ENCODE data around the gene SACM1L. TPM values are rescaled to one million over a fixed set of nuclear protein-coding genes. Genes with fewer than 3 reads are reported as not detected.
A peak's percentile ranks its signal among the peaks of the same experiment; 100 is the strongest.
"Not testable (repeated sequence)": the region's sequence is repeated elsewhere in the genome, so short reads cannot be mapped to it uniquely, and the experiment has no call there.

Gene SACM1L
- total and polyA plus RNA-seq, 4 donors: 50.3 to 77.6 (median 57.8) TPM

- H3K27ac ChIP-seq (ENCODE audit: low read depth, low read length): no peak overlapping the region
- H3K4me1 ChIP-seq (ENCODE audit: control insufficient read depth, insufficient read depth, low read length): peaks cover 7% of the 10 kb centered on the region
- peaks cover 5% of the 10 kb centered on the region for H3K9me3 ChIP-seq (ENCODE audit: control insufficient read depth, insufficient read depth, low read length)
- no CpG with 5 or more reads among the region's 1 CpG for WGBS (ENCODE audit: insufficient coverage)
- H3K27me3 ChIP-seq (ENCODE audit: control insufficient read depth, insufficient read depth, low read length): no peaks in the 10 kb centered on the region
- H3K36me3 ChIP-seq (ENCODE audit: control insufficient read depth, insufficient read depth, low read length): peaks cover 19% of the 10 kb centered on the region
- H3K4me3 ChIP-seq (ENCODE audit: low read depth, low read length): no peak overlapping the region
- no peak for DNase-seq (ENCODE audit: low read depth in 4 of 6, low spot score in 6 of 6)
These were observed 8.0 kb upstream of the SACM1L start for GRCh38 chr3:45681221-45681620.

DNA sequence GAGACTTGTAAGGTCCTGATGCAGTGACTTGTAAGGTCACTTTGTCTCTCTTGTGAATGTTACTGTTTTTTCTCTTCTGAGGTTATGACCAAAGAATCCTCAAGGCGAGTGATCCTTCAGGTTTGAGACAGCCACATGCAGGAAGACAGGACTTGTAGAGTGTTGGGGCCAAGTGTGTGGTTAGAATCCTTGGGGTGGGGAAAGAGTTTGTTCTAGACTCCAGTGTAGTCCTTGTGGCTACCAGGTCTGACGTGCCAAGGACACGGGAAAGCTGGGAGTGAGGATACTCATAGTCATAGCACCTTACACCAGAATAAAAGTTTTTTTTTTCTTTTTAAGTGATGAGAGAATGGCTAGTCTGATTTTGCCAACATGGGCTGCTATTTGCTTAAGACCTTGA is 7.3 kb upstream of the SACM1L start:
- WGBS (ENCODE audit: insufficient coverage): 100% methylated on average over 1 of the region's 3 CpGs

DNA sequence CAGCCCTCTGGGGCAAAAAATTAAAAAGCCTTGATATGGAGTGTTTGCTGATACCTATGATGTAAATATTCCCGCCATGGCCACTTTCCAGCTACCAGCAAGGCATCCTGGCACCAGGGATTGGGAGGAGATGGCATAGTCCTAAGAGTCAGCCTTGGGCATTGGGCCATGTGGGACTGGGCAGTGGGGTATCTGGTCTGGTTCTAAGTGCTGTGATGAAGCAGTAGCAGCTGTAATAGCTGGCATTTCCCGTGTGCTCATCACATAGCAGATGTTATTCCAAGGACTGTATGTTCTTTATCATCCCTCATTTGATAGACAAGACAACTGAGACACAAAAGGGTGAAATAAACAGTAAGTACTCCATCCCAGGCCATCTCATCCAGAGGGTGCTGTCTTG is 6.9 kb upstream of the SACM1L start:
- Histone ChIP-seq H3K27ac (ENCODE audit: low read depth, low read length) (no peak overlapping the region), H3K36me3 (ENCODE audit: control insufficient read depth, insufficient read depth, low read length) (peaks cover 12% of the 10 kb centered on the region), H3K9me3 (ENCODE audit: control insufficient read depth, insufficient read depth, low read length) (peaks cover 5% of the 10 kb centered on the region), H3K4me3 (ENCODE audit: low read depth, low read length) (no peak overlapping the region), H3K27me3 (ENCODE audit: control insufficient read depth, insufficient read depth, low read length) (no peaks in the 10 kb centered on the region), H3K4me1 (ENCODE audit: control insufficient read depth, insufficient read depth, low read length) (no peaks in the 10 kb centered on the region)
- no peak for DNase-seq (ENCODE audit: low read depth in 4 of 6, low spot score in 6 of 6)
- 85% methylated on average over 2 of the region's 2 CpGs for WGBS (ENCODE audit: insufficient coverage)

More for the DNA sequence above, 7.3 kb upstream of the SACM1L start:
- H3K27ac ChIP-seq (ENCODE audit: low read depth, low read length): no peak overlapping the region
- H3K36me3 ChIP-seq (ENCODE audit: control insufficient read depth, insufficient read depth, low read length): peaks cover 15% of the 10 kb centered on the region
- DNase-seq (ENCODE audit: low read depth in 4 of 6, low spot score in 6 of 6): no peak
- peaks cover 3% of the 10 kb centered on the region for H3K4me1 ChIP-seq (ENCODE audit: control insufficient read depth, insufficient read depth, low read length)
- no peak overlapping the region for H3K4me3 ChIP-seq (ENCODE audit: low read depth, low read length)
- peaks cover 5% of the 10 kb centered on the region for H3K9me3 ChIP-seq (ENCODE audit: control insufficient read depth, insufficient read depth, low read length)
- no peaks in the 10 kb centered on the region for H3K27me3 ChIP-seq (ENCODE audit: control insufficient read depth, insufficient read depth, low read length)

DNA sequence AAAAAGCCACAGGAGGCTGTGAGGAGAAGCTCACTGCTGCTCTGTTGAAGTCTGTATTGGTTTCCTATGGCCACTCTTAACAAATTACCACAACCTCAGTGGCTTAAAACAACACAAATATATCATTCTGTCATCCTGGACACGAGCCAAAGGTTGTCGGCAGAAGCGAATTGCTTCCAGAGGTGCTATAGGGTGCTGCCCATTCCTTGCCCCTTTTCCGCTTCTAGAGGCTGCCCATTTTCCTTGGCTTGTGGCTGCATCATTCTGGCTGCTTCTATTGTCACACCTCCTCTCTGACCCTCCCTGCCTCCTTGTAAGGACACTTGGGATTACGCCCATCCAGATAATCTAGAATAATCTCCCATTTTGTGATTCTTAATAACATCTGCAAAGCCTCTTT is 6.4 kb upstream of the SACM1L start:
- H3K36me3 ChIP-seq (ENCODE audit: control insufficient read depth, insufficient read depth, low read length): peaks cover 12% of the 10 kb centered on the region
- H3K9me3 ChIP-seq (ENCODE audit: control insufficient read depth, insufficient read depth, low read length): peaks cover 5% of the 10 kb centered on the region
- H3K27ac ChIP-seq (ENCODE audit: low read depth, low read length): no peak overlapping the region
- no peak overlapping the region for H3K4me3 ChIP-seq (ENCODE audit: low read depth, low read length)
- H3K27me3 ChIP-seq (ENCODE audit: control insufficient read depth, insufficient read depth, low read length): no peaks in the 10 kb centered on the region
- no peak for DNase-seq (ENCODE audit: low read depth in 4 of 6, low spot score in 6 of 6)
- H3K4me1 ChIP-seq (ENCODE audit: control insufficient read depth, insufficient read depth, low read length): no peaks in the 10 kb centered on the region
- 88% methylated on average over 4 of the region's 5 CpGs for WGBS (ENCODE audit: insufficient coverage)

DNA sequence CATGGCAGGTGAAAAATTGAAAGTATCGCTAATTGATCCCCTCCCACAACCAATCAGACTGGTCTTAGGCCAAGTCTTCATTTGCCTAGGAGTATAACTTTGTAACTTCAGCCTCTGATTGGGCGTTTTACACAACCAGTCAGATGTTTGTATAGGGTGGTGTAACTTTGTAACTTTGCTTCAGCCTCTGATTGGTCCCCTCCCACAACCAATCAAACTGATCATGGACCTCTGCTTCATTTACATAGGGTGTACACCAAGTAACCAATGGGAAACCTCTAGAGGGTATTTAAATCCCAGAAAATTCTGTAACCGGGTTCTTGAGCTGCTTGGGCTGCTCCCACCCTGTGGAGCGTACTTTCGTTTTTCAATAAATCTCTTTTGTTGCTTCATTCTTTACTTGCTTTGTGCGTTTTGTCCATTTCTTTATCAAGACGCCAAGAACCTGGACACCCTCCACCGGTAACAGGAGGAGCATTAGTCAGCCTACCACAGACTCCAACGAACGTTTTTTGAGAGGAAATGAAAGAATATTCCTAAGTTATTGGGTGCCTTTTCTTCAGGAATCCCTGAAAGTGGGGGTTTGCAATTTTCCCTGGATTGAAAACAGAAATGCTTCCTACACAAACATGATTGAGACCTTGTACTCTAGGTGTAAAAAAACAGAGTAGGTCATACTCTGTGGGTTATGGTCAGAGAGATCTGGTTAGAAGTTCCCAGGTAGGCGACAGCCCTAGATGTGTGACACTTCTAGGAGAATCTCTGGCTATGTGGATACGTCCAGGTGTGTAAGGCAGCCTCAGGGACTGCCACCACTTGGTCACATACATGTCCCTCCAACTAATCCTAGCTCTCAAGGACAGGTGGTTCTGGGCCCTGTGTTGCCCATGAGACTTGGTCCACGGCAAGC is 5.5 kb upstream of the SACM1L start:
- peaks cover 5% of the 10 kb centered on the region for H3K36me3 ChIP-seq (ENCODE audit: control insufficient read depth, insufficient read depth, low read length)
- no peak for DNase-seq (ENCODE audit: low read depth in 4 of 6, low spot score in 6 of 6)
- H3K27me3 ChIP-seq (ENCODE audit: control insufficient read depth, insufficient read depth, low read length): no peaks in the 10 kb centered on the region
- 86% methylated on average over 6 of the region's 13 CpGs for WGBS (ENCODE audit: insufficient coverage)
- H3K4me3 ChIP-seq (ENCODE audit: low read depth, low read length): no peak overlapping the region
- peaks cover 5% of the 10 kb centered on the region for H3K9me3 ChIP-seq (ENCODE audit: control insufficient read depth, insufficient read depth, low read length)
- no peak overlapping the region for H3K27ac ChIP-seq (ENCODE audit: low read depth, low read length)
- H3K4me1 ChIP-seq (ENCODE audit: control insufficient read depth, insufficient read depth, low read length): peaks cover 3% of the 10 kb centered on the region

DNA sequence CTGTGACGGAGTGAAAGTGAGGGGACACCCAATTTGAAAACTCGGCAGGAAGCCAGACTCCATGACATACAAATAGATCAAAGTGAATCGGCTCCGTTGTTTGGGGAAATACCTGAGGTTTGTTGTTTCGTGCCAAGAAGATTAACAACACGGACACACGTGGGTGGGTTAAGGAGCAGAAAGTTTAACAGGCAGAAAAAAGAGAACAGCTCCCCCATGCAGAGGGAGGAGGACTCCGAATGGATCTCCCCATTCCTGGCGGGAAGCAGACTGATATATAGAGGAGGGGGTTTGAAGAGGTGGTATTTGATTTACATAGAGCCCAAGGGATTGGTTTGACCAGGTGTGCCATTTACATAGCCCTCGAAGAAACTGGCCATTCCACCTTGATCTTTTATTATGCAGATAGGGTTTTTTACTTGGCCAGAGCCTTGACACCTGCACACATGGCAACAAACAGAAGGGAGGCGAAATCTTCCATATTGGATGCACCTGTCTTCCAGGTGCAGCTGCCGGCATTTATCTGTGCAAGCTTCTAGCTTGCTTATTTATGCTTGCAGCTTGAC is 4.8 kb upstream of the SACM1L start:
- 46% methylated on average over 8 of the region's 12 CpGs for WGBS (ENCODE audit: insufficient coverage)
- peaks cover 3% of the 10 kb centered on the region for H3K4me1 ChIP-seq (ENCODE audit: control insufficient read depth, insufficient read depth, low read length)
- no peak overlapping the region for H3K27ac ChIP-seq (ENCODE audit: low read depth, low read length)

GRCh38 chr3:45685722-45686121 is 3.5 kb upstream of the SACM1L start:
- not testable (repeated sequence) for H3K27me3 ChIP-seq (ENCODE audit: control insufficient read depth, insufficient read depth, low read length); DNase-seq (ENCODE audit: low read depth in 4 of 6, low spot score in 6 of 6); H3K4me1 ChIP-seq (ENCODE audit: control insufficient read depth, insufficient read depth, low read length); H3K36me3 ChIP-seq (ENCODE audit: control insufficient read depth, insufficient read depth, low read length); H3K9me3 ChIP-seq (ENCODE audit: control insufficient read depth, insufficient read depth, low read length); H3K27ac ChIP-seq (ENCODE audit: low read depth, low read length); H3K4me3 ChIP-seq (ENCODE audit: low read depth, low read length)
- no CpG with 5 or more reads among the region's 4 CpGs for WGBS (ENCODE audit: insufficient coverage)

More for the DNA sequence above, 4.8 kb upstream of the SACM1L start:
- Histone ChIP-seq H3K9me3 (ENCODE audit: control insufficient read depth, insufficient read depth, low read length) (peaks cover 5% of the 10 kb centered on the region), H3K27me3 (ENCODE audit: control insufficient read depth, insufficient read depth, low read length) (no peaks in the 10 kb centered on the region), H3K4me3 (ENCODE audit: low read depth, low read length) (no peak overlapping the region), H3K36me3 (ENCODE audit: control insufficient read depth, insufficient read depth, low read length) (peaks cover 5% of the 10 kb centered on the region)
- no peak for DNase-seq (ENCODE audit: low read depth in 4 of 6, low spot score in 6 of 6)

- DNase-seq (ENCODE audit: low read depth in 4 of 6, low spot score in 6 of 6): no peak
- Histone ChIP-seq H3K9me3 (ENCODE audit: control insufficient read depth, insufficient read depth, low read length) (peaks cover 5% of the 10 kb centered on the region), H3K36me3 (ENCODE audit: control insufficient read depth, insufficient read depth, low read length) (peaks cover 2% of the 10 kb centered on the region), H3K4me1 (ENCODE audit: control insufficient read depth, insufficient read depth, low read length) (peaks cover 3% of the 10 kb centered on the region), H3K4me3 (ENCODE audit: low read depth, low read length) (no peak overlapping the region), H3K27ac (ENCODE audit: low read depth, low read length) (no peak overlapping the region), H3K27me3 (ENCODE audit: control insufficient read depth, insufficient read depth, low read length) (no peaks in the 10 kb centered on the region)
- WGBS (ENCODE audit: insufficient coverage): 100% methylated on average over 1 of the region's 7 CpGs
These were observed 2.3 kb upstream of the SACM1L start for GRCh38 chr3:45686850-45687249.

DNA sequence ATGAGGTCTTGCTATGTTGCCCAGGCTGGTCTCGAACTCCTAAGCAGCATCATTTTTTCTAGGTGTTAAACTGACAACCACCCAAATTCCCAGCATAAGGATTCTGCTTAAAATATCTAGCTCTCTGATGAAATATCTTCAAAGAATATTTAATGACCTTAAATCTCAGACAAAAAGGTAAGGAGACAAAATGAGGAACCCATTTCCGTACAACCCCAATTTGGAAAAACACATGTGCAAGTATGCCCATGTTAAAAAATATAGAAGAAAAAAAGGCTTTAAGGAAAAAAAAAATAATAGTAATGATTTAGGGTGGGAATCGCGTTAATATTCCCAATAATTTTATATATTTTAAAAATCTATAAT is 1.4 kb upstream of the SACM1L start:
- WGBS (ENCODE audit: insufficient coverage): no CpG with 5 or more reads among the region's 4 CpGs
- Histone ChIP-seq H3K27ac (ENCODE audit: low read depth, low read length) (peak overlapping the region; percentile 84), H3K4me3 (ENCODE audit: low read depth, low read length) (peak overlapping the region; percentile 91)

More for the DNA sequence above, 1.4 kb upstream of the SACM1L start:
- H3K27me3 ChIP-seq (ENCODE audit: control insufficient read depth, insufficient read depth, low read length): no peaks in the 10 kb centered on the region
- H3K36me3 ChIP-seq (ENCODE audit: control insufficient read depth, insufficient read depth, low read length): peaks cover 2% of the 10 kb centered on the region
- H3K4me1 ChIP-seq (ENCODE audit: control insufficient read depth, insufficient read depth, low read length): peaks cover 3% of the 10 kb centered on the region
- DNase-seq (ENCODE audit: low read depth in 4 of 6, low spot score in 6 of 6): no peak
- H3K9me3 ChIP-seq (ENCODE audit: control insufficient read depth, insufficient read depth, low read length): peaks cover 3% of the 10 kb centered on the region
